Measurements from ENCODE around the gene VSX1.

VSX1 gene

DNA sequence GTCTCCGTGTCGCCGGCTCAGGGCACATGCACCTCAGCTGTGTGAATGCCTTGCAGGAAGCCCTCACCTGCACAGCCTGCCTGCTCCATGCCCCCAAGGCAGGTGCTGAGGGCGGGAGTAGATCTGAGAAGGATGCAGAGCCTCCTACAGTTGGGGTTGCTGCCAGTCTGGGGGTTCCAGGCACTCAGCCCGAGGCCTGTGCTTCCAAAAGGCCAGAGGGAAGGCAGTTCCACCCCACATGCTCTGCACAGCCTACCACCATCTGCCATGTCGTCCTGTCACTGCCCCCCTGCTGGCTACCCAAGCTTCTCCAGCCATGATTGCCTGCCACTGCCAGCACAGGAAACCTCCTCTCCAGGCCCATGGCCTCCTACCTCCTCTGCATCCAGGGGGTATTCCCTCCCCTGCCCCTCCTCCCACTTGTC, 43.3 kb downstream of the VSX1 start:
- H3K4me1 ChIP-seq (ENCODE audit: control insufficient read depth in 1 of 2, insufficient read depth in 2 of 2, low read length in 2 of 2): peaks cover 76 to 86% of the 10 kb centered on the region in 2 donors

DNA sequence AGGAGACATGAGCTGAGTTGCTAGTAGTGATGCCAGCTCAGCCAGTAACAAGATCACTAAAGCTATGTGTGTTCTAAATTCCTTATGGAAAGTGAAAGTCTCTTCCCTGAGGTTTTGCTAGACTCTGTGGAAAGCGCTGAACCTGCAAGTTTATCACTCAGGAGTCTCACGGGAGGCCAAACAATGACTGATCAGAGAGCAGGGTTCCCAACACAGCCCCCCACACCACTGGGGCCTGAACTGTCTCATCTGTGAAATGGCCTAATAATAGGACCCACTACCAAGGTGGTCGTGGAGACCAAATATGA, 43.9 kb downstream of the VSX1 start:
- Histone ChIP-seq H3K27me3 (ENCODE audit: control insufficient read depth in 1 of 2, insufficient read depth in 2 of 2, low read length in 2 of 2) (no peaks in the 10 kb centered on the region), H3K4me1 (ENCODE audit: control insufficient read depth in 1 of 2, insufficient read depth in 2 of 2, low read length in 2 of 2) (peaks cover 77 to 86% of the 10 kb centered on the region in 2 donors), H3K9me3 (ENCODE audit: control insufficient read depth in 1 of 2, low read length in 2 of 2) (no peaks in the 10 kb centered on the region), H3K27ac (ENCODE audit: low read depth, low read length) (peak overlapping the region; percentile 24), H3K36me3 (ENCODE audit: control insufficient read depth in 1 of 2, insufficient read depth in 2 of 2, low read length in 2 of 2) (no peaks in the 10 kb centered on the region), H3K4me3 (ENCODE audit: low read depth in 1 of 2, low read length in 2 of 2) (no peak overlapping the region), H3K9ac (ENCODE audit: low read depth in 1 of 2, low read length in 2 of 2) (peak overlapping the region in 1 of 2 donors; percentile 5)

More for the DNA sequence above, 43.3 kb downstream of the VSX1 start:
- H3K9ac ChIP-seq (ENCODE audit: low read depth in 1 of 2, low read length in 2 of 2): peak overlapping the region in 1 of 2 donors; percentile 5
- no peaks in the 10 kb centered on the region for H3K36me3 ChIP-seq (ENCODE audit: control insufficient read depth in 1 of 2, insufficient read depth in 2 of 2, low read length in 2 of 2)
- H3K27me3 ChIP-seq (ENCODE audit: control insufficient read depth in 1 of 2, insufficient read depth in 2 of 2, low read length in 2 of 2): no peaks in the 10 kb centered on the region
- no peak overlapping the region for H3K27ac ChIP-seq (ENCODE audit: low read depth, low read length)
- no peak overlapping the region for H3K4me3 ChIP-seq (ENCODE audit: low read depth in 1 of 2, low read length in 2 of 2)
- no peaks in the 10 kb centered on the region for H3K9me3 ChIP-seq (ENCODE audit: control insufficient read depth in 1 of 2, low read length in 2 of 2)

DNA sequence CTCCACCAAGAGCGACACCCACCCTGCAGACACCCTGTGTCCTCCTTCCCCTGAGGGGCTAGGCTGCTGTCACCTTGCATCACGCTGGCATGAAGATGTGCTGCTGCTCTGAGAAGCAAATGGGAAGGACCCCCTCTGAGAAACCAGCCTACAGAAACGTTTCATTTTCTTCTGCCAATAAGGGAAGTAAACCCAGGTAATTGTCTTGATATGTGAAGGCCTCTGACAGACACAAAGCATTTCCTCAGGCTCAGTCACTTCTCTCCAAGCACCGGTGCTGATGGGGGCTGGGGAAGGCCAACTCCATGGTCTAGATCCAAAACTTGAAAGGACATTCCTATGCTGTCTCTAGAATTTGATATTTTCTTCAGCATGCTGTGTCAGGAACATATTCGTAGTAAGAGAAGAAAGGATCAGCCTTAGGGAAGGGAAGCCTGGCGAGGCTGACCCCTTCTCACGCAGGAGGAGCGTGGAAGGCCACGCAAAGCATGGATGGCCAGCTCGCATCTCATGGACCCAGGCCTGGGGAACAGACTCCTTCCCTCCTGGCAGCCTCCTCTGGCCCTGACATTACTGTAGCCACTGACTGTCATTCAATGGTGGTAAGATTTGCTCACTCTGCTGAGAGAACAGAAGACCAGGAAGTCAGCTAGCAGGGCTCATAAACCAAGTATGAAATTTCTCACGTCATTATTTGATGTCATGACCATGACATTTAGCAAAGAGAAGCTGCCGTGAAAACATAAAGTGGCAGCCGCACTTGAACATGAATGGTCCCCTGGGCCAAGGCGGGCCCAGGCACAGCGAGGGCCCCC, 44.4 kb downstream of the VSX1 start:
- no peak overlapping the region for H3K9ac ChIP-seq (ENCODE audit: low read depth in 1 of 2, low read length in 2 of 2)
- peak overlapping the region; percentile 24 for H3K27ac ChIP-seq (ENCODE audit: low read depth, low read length)
- no peaks in the 10 kb centered on the region for H3K9me3 ChIP-seq (ENCODE audit: control insufficient read depth in 1 of 2, low read length in 2 of 2)
- no peaks in the 10 kb centered on the region for H3K36me3 ChIP-seq (ENCODE audit: control insufficient read depth in 1 of 2, insufficient read depth in 2 of 2, low read length in 2 of 2)
- H3K4me3 ChIP-seq (ENCODE audit: low read depth in 1 of 2, low read length in 2 of 2): no peak overlapping the region
- peaks cover 77 to 86% of the 10 kb centered on the region in 2 donors for H3K4me1 ChIP-seq (ENCODE audit: control insufficient read depth in 1 of 2, insufficient read depth in 2 of 2, low read length in 2 of 2)
- H3K27me3 ChIP-seq (ENCODE audit: control insufficient read depth in 1 of 2, insufficient read depth in 2 of 2, low read length in 2 of 2): no peaks in the 10 kb centered on the region

DNA sequence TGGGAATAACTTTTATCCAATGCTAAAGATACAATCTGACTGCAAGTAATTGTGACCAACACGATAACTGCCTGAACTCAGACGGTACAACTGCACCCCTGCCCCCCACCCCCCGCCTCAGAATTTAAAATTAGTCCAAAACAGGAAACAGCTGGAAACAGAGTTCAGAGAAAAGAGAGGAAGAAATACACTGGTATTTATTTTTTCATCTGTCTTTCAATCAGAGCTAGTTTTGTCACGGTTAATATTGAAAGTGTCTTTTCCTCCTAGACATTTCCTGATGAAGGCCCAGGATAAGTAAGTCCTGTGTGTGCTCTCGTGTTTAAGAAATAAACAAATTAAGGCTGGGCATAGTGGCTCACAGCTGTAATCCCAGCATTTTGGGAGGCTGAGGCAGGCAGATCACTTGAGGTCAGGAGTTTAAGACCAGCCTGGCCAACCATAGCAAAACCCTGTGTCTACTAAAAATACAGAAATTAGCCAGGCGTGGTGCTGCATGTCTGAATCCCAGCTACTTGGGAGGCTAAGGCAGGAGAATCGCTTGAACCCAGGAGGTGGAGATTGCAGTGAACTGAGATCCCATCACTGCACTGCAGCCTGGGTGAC, 45.5 kb downstream of the VSX1 start:
- Histone ChIP-seq H3K27ac (ENCODE audit: low read depth, low read length) (no peak overlapping the region), H3K27me3 (ENCODE audit: control insufficient read depth in 1 of 2, insufficient read depth in 2 of 2, low read length in 2 of 2) (no peaks in the 10 kb centered on the region), H3K4me3 (ENCODE audit: low read depth in 1 of 2, low read length in 2 of 2) (no peak overlapping the region), H3K36me3 (ENCODE audit: control insufficient read depth in 1 of 2, insufficient read depth in 2 of 2, low read length in 2 of 2) (peaks cover 0 to 2% of the 10 kb centered on the region in 2 donors), H3K9me3 (ENCODE audit: control insufficient read depth in 1 of 2, low read length in 2 of 2) (no peaks in the 10 kb centered on the region), H3K4me1 (ENCODE audit: control insufficient read depth in 1 of 2, insufficient read depth in 2 of 2, low read length in 2 of 2) (peaks cover 76 to 83% of the 10 kb centered on the region in 2 donors), H3K9ac (ENCODE audit: low read depth in 1 of 2, low read length in 2 of 2) (no peak overlapping the region)

DNA sequence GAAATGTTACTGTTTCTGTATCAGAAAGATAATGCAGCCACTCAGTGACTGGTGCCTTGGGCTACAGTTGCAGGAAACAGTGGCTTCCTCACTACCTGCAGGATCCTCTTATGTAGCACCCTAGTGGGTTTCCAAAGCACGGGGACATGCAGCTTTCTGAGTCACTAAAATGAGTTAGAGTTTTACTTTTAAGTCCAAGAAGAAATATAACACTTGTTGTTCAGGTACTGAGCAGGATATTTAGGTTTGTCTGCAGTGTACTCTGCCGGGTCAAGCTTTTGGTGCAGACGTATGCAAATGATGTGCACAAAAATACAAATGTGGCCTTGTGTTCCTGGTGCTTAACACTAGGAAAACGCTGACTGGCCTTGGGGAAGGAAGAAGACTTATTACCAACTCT, 46.0 kb downstream of the VSX1 start:
- Histone ChIP-seq H3K27me3 (ENCODE audit: control insufficient read depth in 1 of 2, insufficient read depth in 2 of 2, low read length in 2 of 2) (no peaks in the 10 kb centered on the region), H3K27ac (ENCODE audit: low read depth, low read length) (no peak overlapping the region), H3K4me1 (ENCODE audit: control insufficient read depth in 1 of 2, insufficient read depth in 2 of 2, low read length in 2 of 2) (peaks cover 72 to 79% of the 10 kb centered on the region in 2 donors), H3K36me3 (ENCODE audit: control insufficient read depth in 1 of 2, insufficient read depth in 2 of 2, low read length in 2 of 2) (peaks cover 0 to 2% of the 10 kb centered on the region in 2 donors), H3K4me3 (ENCODE audit: low read depth in 1 of 2, low read length in 2 of 2) (no peak overlapping the region), H3K9ac (ENCODE audit: low read depth in 1 of 2, low read length in 2 of 2) (no peak overlapping the region), H3K9me3 (ENCODE audit: control insufficient read depth in 1 of 2, low read length in 2 of 2) (no peaks in the 10 kb centered on the region)

DNA sequence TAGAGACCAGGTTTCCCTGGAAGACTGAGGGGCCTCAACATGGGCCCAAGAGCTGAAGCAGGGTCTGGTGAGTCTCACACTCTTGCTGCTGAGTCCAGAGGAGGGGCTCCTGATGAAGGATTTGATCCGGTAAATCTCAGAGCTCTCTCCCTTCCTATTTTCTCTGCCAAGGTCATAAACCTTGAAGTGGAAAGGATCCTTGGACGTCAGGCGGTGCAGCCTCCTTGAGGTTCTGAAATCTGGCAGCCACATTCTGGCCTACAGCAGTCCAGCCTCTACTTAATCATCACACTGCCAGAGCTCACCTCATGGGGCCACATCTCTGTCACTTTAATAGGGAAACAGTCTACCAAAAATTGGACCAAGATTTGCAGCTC, 48.0 kb downstream of the VSX1 start:
- Histone ChIP-seq H3K27me3 (ENCODE audit: control insufficient read depth in 1 of 2, insufficient read depth in 2 of 2, low read length in 2 of 2) (no peaks in the 10 kb centered on the region), H3K4me3 (ENCODE audit: low read depth in 1 of 2, low read length in 2 of 2) (no peak overlapping the region), H3K36me3 (ENCODE audit: control insufficient read depth in 1 of 2, insufficient read depth in 2 of 2, low read length in 2 of 2) (peaks cover 13 to 14% of the 10 kb centered on the region in 2 donors), H3K4me1 (ENCODE audit: control insufficient read depth in 1 of 2, insufficient read depth in 2 of 2, low read length in 2 of 2) (peaks cover 55 to 60% of the 10 kb centered on the region in 2 donors), H3K9ac (ENCODE audit: low read depth in 1 of 2, low read length in 2 of 2) (no peak overlapping the region), H3K27ac (ENCODE audit: low read depth, low read length) (no peak overlapping the region), H3K9me3 (ENCODE audit: control insufficient read depth in 1 of 2, low read length in 2 of 2) (no peaks in the 10 kb centered on the region)

DNA sequence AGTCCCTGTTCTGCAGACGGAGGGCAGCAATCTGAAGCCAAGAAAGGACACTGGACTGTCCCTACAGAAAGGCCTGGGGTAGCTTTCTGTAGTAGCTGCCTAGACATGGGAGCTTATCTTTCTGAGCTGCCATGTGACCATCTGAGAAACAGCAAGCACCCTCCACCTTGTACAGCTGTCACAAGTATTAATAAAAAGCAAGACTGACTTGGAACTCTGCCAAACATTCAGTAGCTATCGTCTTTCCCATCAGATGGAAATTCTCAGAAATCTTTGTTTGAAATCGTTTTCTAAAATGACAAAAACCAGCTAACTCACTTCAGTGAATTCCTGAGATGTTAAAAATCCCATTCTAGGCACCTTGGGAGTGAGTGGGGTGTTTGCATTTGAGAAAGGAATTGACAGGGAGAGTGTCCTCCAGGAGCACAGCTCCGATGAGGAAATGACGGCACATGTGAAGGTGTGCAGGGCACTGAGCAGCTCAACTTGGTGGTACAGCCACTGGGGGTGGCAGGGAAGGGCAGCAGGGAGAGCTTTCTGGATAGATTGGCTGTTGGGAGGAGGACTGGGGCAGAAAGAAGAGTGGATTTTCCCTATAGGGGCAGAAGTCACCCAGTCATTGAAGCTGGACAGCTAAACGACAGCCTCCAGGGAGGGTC, 48.5 kb downstream of the VSX1 start:
- no peak overlapping the region for H3K27ac ChIP-seq (ENCODE audit: low read depth, low read length)
- H3K9ac ChIP-seq (ENCODE audit: low read depth in 1 of 2, low read length in 2 of 2): peak overlapping the region in 1 of 2 donors; percentile 33
- no peaks in the 10 kb centered on the region for H3K27me3 ChIP-seq (ENCODE audit: control insufficient read depth in 1 of 2, insufficient read depth in 2 of 2, low read length in 2 of 2)
- H3K4me3 ChIP-seq (ENCODE audit: low read depth in 1 of 2, low read length in 2 of 2): peak overlapping the region in 1 of 2 donors; percentile 0
- peaks cover 13 to 14% of the 10 kb centered on the region in 2 donors for H3K36me3 ChIP-seq (ENCODE audit: control insufficient read depth in 1 of 2, insufficient read depth in 2 of 2, low read length in 2 of 2)
- no peaks in the 10 kb centered on the region for H3K9me3 ChIP-seq (ENCODE audit: control insufficient read depth in 1 of 2, low read length in 2 of 2)
- H3K4me1 ChIP-seq (ENCODE audit: control insufficient read depth in 1 of 2, insufficient read depth in 2 of 2, low read length in 2 of 2): peaks cover 50 to 55% of the 10 kb centered on the region in 2 donors

DNA sequence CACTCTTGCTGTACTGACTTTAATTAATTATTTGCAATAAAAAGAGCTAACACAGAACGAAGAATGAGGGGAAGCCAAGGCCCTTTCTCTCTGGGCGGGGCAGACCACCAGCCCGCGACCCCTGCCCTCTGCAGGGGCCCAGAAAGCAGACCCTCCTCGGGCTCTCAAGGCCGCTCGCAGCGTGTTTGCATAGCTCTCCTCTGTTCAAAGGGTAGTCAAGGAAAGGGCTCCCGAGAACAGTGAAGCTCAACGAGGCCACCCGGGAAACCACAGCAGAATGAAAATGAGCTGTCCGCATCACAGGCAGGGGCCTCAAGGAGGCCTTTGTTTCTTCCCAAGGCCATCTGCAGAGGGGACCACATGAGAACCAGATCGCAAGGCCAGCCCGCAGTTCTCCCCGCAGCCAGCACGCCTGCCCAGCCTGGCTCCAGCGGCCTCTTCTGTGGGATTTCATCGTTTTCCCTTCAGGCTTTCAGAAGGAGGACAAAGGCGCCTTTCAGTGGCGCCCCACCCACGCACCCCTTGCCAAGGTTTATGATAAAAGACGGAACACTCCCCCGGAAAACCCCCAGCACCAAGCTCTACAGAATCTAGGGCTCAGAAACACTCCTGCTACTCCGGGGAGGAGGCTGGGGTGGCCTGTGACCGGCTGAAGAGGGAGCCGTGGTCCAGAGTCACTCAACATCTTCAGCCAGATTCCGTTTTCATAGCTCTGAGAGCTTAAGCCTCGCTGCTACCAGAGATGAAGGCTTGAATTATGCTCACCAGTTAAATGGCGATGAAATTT, 49.3 kb downstream of the VSX1 start:
- H3K36me3 ChIP-seq (ENCODE audit: control insufficient read depth in 1 of 2, insufficient read depth in 2 of 2, low read length in 2 of 2): peaks cover 13 to 14% of the 10 kb centered on the region in 2 donors
- H3K4me3 ChIP-seq (ENCODE audit: low read depth in 1 of 2, low read length in 2 of 2): peak overlapping the region; percentile 0 to 8
- H3K9ac ChIP-seq (ENCODE audit: low read depth in 1 of 2, low read length in 2 of 2): peak overlapping the region; percentile 33 to 52
- peaks cover 42 to 47% of the 10 kb centered on the region in 2 donors for H3K4me1 ChIP-seq (ENCODE audit: control insufficient read depth in 1 of 2, insufficient read depth in 2 of 2, low read length in 2 of 2)
- no peaks in the 10 kb centered on the region for H3K27me3 ChIP-seq (ENCODE audit: control insufficient read depth in 1 of 2, insufficient read depth in 2 of 2, low read length in 2 of 2)
- H3K27ac ChIP-seq (ENCODE audit: low read depth, low read length): no peak overlapping the region
- H3K9me3 ChIP-seq (ENCODE audit: control insufficient read depth in 1 of 2, low read length in 2 of 2): no peaks in the 10 kb centered on the region

DNA sequence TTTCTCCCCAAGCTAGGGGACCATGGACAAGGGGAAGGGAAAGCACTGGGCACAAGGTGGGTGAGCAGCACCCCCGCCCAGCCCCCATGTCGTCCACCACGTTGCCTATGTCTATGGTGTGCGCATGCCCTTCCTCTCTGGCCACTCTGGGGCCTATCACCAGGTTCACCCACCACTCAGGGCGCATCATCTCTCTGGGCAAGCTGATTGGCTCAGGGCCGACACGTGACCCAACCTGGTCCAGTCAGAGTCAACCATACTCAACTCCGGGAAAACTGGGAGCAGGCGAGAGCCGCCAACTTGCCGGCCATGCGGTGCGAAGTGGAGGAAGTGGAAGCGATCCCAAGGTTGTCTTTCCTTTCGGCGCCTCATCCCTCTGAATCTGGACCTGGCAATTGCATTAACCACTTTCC, 49.9 kb downstream of the VSX1 start:
- Histone ChIP-seq H3K4me1 (ENCODE audit: control insufficient read depth in 1 of 2, insufficient read depth in 2 of 2, low read length in 2 of 2) (peaks cover 36 to 41% of the 10 kb centered on the region in 2 donors), H3K4me3 (ENCODE audit: low read depth in 1 of 2, low read length in 2 of 2) (no peak overlapping the region), H3K27me3 (ENCODE audit: control insufficient read depth in 1 of 2, insufficient read depth in 2 of 2, low read length in 2 of 2) (no peaks in the 10 kb centered on the region), H3K27ac (ENCODE audit: low read depth, low read length) (no peak overlapping the region), H3K36me3 (ENCODE audit: control insufficient read depth in 1 of 2, insufficient read depth in 2 of 2, low read length in 2 of 2) (peaks cover 13 to 14% of the 10 kb centered on the region in 2 donors), H3K9ac (ENCODE audit: low read depth in 1 of 2, low read length in 2 of 2) (peak overlapping the region; percentile 8 to 52), H3K9me3 (ENCODE audit: control insufficient read depth in 1 of 2, low read length in 2 of 2) (no peaks in the 10 kb centered on the region)
